Mesendoderm (in vitro differentiated cells): Measurements from ENCODE around the gene PRKD1.

ENCODE experiments used
- DNase-seq: peaks from one replicate; pipeline ENCODE4 v3.0.0; 2013
- H2AK5ac ChIP-seq: 2 replicates; pipeline ENCODE4 v1.6.1; 2013; ENCODE audit warnings: low read length, inconsistent platforms
- H2BK120ac ChIP-seq: 2 replicates; pipeline ENCODE4 v1.6.1; 2013; ENCODE audit warnings: low read depth, mild to moderate bottlenecking, low read length, moderate library complexity, mixed read lengths
- H2BK15ac ChIP-seq: replicated peaks from 2 replicates; pipeline ENCODE4 v1.6.1; 2013; ENCODE audit warnings: low read depth, mild to moderate bottlenecking, moderate library complexity
- H2BK5ac ChIP-seq: 2 replicates; pipeline ENCODE4 v1.6.1; 2013; ENCODE audit warnings: low read length, inconsistent platforms
- H3K18ac ChIP-seq: 2 replicates; pipeline ENCODE4 v1.6.1; 2013; ENCODE audit warnings: mild to moderate bottlenecking, low read length, mixed read lengths
- H3K23ac ChIP-seq: one replicate; pipeline ENCODE4 v1.6.1; 2013; ENCODE audit warnings: low read length
- H3K27ac ChIP-seq: 2 replicates; pipeline ENCODE4 v1.5.1; 2013; ENCODE audit warnings: low read depth, mild to moderate bottlenecking, inconsistent platforms, low read length, moderate library complexity
- H3K27me3 ChIP-seq: 2 replicates; pipeline ENCODE4 v1.6.1; 2013; ENCODE audit warnings: low read length, control low read depth, mild to moderate bottlenecking, inconsistent platforms; ENCODE audit not compliant: insufficient read depth, poor library complexity
- H3K36me3 ChIP-seq: 2 replicates; pipeline ENCODE4 v1.6.1; 2013; ENCODE audit warnings: low read length, inconsistent platforms; ENCODE audit not compliant: control insufficient read depth, insufficient read depth
- H3K4ac ChIP-seq: one replicate; pipeline ENCODE4 v1.6.1; 2013; ENCODE audit warnings: low read depth, mild to moderate bottlenecking, low read length, moderate library complexity
- H3K4me1 ChIP-seq: 2 replicates; pipeline ENCODE4 v1.6.1; 2013; ENCODE audit warnings: low read depth, low read length, inconsistent platforms; ENCODE audit not compliant: control insufficient read depth
- H3K4me2 ChIP-seq: 2 replicates; pipeline ENCODE4 v1.6.1; 2013; ENCODE audit warnings: low read length
- H3K4me3 ChIP-seq: 2 replicates; pipeline ENCODE4 v1.5.1; 2013; ENCODE audit warnings: mild to moderate bottlenecking, low read length
- H3K56ac ChIP-seq: one replicate; pipeline ENCODE4 v1.6.1; 2013; ENCODE audit warnings: low read length
- H3K79me1 ChIP-seq: 2 replicates; pipeline ENCODE4 v1.6.1; 2013; ENCODE audit warnings: low read length, inconsistent platforms
- H3K79me2 ChIP-seq: 2 replicates; pipeline ENCODE4 v1.6.1; 2013; ENCODE audit warnings: mild to moderate bottlenecking, low read length; ENCODE audit not compliant: control insufficient read depth, insufficient read depth
- H3K9ac ChIP-seq: 2 replicates; pipeline ENCODE4 v1.6.1; 2013; ENCODE audit warnings: low read length, inconsistent platforms
- H4K5ac ChIP-seq: one replicate; pipeline ENCODE4 v1.6.1; 2013; ENCODE audit warnings: low read length
- H4K8ac ChIP-seq: one replicate; pipeline ENCODE4 v1.6.1; 2013; ENCODE audit warnings: low read depth, mild to moderate bottlenecking, control low read depth, low read length, moderate library complexity
- WGBS: extraction: QIAGEN DNeasy Blood & Tissue Kit; methylation state at CpG from one replicate; pipeline ENCODE4 v1.1.7; 2013; ENCODE audit warnings: low lambda C conversion rate, missing lambda C conversion rate; ENCODE audit not compliant: insufficient coverage; ENCODE audit errors: extremely low coverage; 5-methylcytosine and 5-hydroxymethylcytosine counted together

The PRKD1 gene

GRCh38 chr14:29663281-29663801, 264.3 kb downstream of the PRKD1 start:
- WGBS: no CpG with 5 or more reads among the region's 7 CpGs

GRCh38 chr14:29654901-29655550, 272.6 kb downstream of the PRKD1 start:
- Histone ChIP-seq H3K56ac (no peak overlapping the region), H3K4ac (no peak overlapping the region), H3K4me1 (no peaks in the 10 kb centered on the region), H4K8ac (no peak overlapping the region), H3K36me3 (no peaks in the 10 kb centered on the region), H3K4me2 (no peak overlapping the region), H3K9ac (no peak overlapping the region), H4K5ac (no peak overlapping the region), H2AK5ac (no peak overlapping the region), H2BK15ac (no peak overlapping the region), H3K27me3 (no peaks in the 10 kb centered on the region), H3K23ac (no peak overlapping the region), H2BK5ac (no peak overlapping the region), H3K79me1 (no peaks in the 10 kb centered on the region), H3K4me3 (no peak overlapping the region), H3K18ac (no peak overlapping the region), H3K79me2 (no peaks in the 10 kb centered on the region), H3K27ac (no peak overlapping the region), H2BK120ac (no peak overlapping the region)
- WGBS: no CpG with 5 or more reads among the region's 4 CpGs
- DNase-seq: no peak

More at GRCh38 chr14:29663281-29663801, 264.3 kb downstream of the PRKD1 start:
- Histone ChIP-seq H2AK5ac (no peak overlapping the region), H2BK15ac (no peak overlapping the region), H3K4me1 (peaks cover 2% of the 10 kb centered on the region), H3K4ac (no peak overlapping the region), H2BK5ac (no peak overlapping the region), H4K8ac (no peak overlapping the region), H4K5ac (no peak overlapping the region), H3K4me2 (no peak overlapping the region), H3K4me3 (no peak overlapping the region), H3K79me1 (no peaks in the 10 kb centered on the region), H3K18ac (no peak overlapping the region), H3K27ac (no peak overlapping the region), H3K9ac (no peak overlapping the region), H3K27me3 (no peaks in the 10 kb centered on the region), H3K56ac (no peak overlapping the region), H3K36me3 (no peaks in the 10 kb centered on the region), H3K79me2 (no peaks in the 10 kb centered on the region), H2BK120ac (no peak overlapping the region), H3K23ac (no peak overlapping the region)
- DNase-seq: peak; percentile 90

GRCh38 chr14:29653303-29653702, 274.3 kb downstream of the PRKD1 start:
- H3K27me3 ChIP-seq: no peaks in the 10 kb centered on the region
- H3K79me1 ChIP-seq: no peaks in the 10 kb centered on the region
- no peaks in the 10 kb centered on the region for H3K79me2 ChIP-seq
- H2AK5ac ChIP-seq: no peak overlapping the region
- H2BK120ac ChIP-seq: no peak overlapping the region
- H3K4me3 ChIP-seq: no peak overlapping the region
- no peak for DNase-seq
- no peak overlapping the region for H2BK15ac ChIP-seq
- no peak overlapping the region for H4K8ac ChIP-seq
- no peak overlapping the region for H3K9ac ChIP-seq
- H3K4ac ChIP-seq: no peak overlapping the region
- no peak overlapping the region for H3K23ac ChIP-seq
- no peak overlapping the region for H4K5ac ChIP-seq
- H3K18ac ChIP-seq: no peak overlapping the region
- H3K4me1 ChIP-seq: no peaks in the 10 kb centered on the region
- no peak overlapping the region for H2BK5ac ChIP-seq
- no peak overlapping the region for H3K4me2 ChIP-seq
- H3K36me3 ChIP-seq: no peaks in the 10 kb centered on the region
- no peak overlapping the region for H3K27ac ChIP-seq
- H3K56ac ChIP-seq: no peak overlapping the region

GRCh38 chr14:29652571-29652970, 275.1 kb downstream of the PRKD1 start:
- H3K27me3 ChIP-seq: no peaks in the 10 kb centered on the region
- no peaks in the 10 kb centered on the region for H3K79me2 ChIP-seq
- no peak overlapping the region for H2BK5ac ChIP-seq
- no peak overlapping the region for H2AK5ac ChIP-seq
- H3K9ac ChIP-seq: no peak overlapping the region
- no peak overlapping the region for H2BK120ac ChIP-seq
- no peak overlapping the region for H4K5ac ChIP-seq
- H2BK15ac ChIP-seq: no peak overlapping the region
- DNase-seq: no peak
- H3K27ac ChIP-seq: no peak overlapping the region
- H3K4me1 ChIP-seq: no peaks in the 10 kb centered on the region
- no peak overlapping the region for H3K23ac ChIP-seq
- no peak overlapping the region for H3K4ac ChIP-seq
- H3K79me1 ChIP-seq: no peaks in the 10 kb centered on the region
- no peak overlapping the region for H3K18ac ChIP-seq
- H4K8ac ChIP-seq: no peak overlapping the region
- no peaks in the 10 kb centered on the region for H3K36me3 ChIP-seq
- H3K4me2 ChIP-seq: no peak overlapping the region
- no peak overlapping the region for H3K56ac ChIP-seq
- no peak overlapping the region for H3K4me3 ChIP-seq

GRCh38 chr14:29650554-29651269, 276.9 kb downstream of the PRKD1 start:
- no peak overlapping the region for H3K27ac ChIP-seq
- no peak overlapping the region for H3K4me2 ChIP-seq
- no peak overlapping the region for H3K23ac ChIP-seq
- H2BK15ac ChIP-seq: no peak overlapping the region
- no peak overlapping the region for H2BK120ac ChIP-seq
- no peak overlapping the region for H3K4ac ChIP-seq
- no peak overlapping the region for H3K4me3 ChIP-seq
- H3K56ac ChIP-seq: no peak overlapping the region
- H2AK5ac ChIP-seq: no peak overlapping the region
- no peaks in the 10 kb centered on the region for H3K79me2 ChIP-seq
- H3K27me3 ChIP-seq: no peaks in the 10 kb centered on the region
- no peak overlapping the region for H4K8ac ChIP-seq
- no peak overlapping the region for H3K18ac ChIP-seq
- DNase-seq: no peak
- H3K9ac ChIP-seq: no peak overlapping the region
- H3K79me1 ChIP-seq: no peaks in the 10 kb centered on the region
- WGBS: no CpG with 5 or more reads among the region's 4 CpGs
- no peak overlapping the region for H4K5ac ChIP-seq
- no peaks in the 10 kb centered on the region for H3K36me3 ChIP-seq
- no peaks in the 10 kb centered on the region for H3K4me1 ChIP-seq
- no peak overlapping the region for H2BK5ac ChIP-seq
